Natural killer cell (primary cell): Measurements from ENCODE around the gene COA3. TPM values are rescaled to one million over a fixed set of nuclear protein-coding genes. Genes with fewer than 3 reads are reported as not detected.

Experiments
- ATAC-seq, 3 donors: fragments of 150-1000 bp in 2 of 3; fragments of 200-7000 bp in 1 of 3; cut with Tn5 transposase; 1 replicate in 1 of 3; 2 replicates in 2 of 3; pipeline ENCODE4 v1.10.0; 2021; ENCODE audit warnings: mild to moderate bottlenecking in 2 of 3, moderate library complexity in 2 of 3
- DNase-seq, 2 donors: peaks; one replicate each; pipeline versions ENCODE4 v3.0.0 to v3.0.0-alpha.2; 2013 to 2021; ENCODE audit warnings: mixed read lengths in 1 of 2
- H3K27ac ChIP-seq: one replicate; pipeline ENCODE4 v1.5.1; 2013; ENCODE audit warnings: mild to moderate bottlenecking, low read length
- H3K27me3 ChIP-seq: one replicate; pipeline ENCODE4 v1.6.1; 2013; ENCODE audit warnings: low read length; ENCODE audit not compliant: control insufficient read depth, insufficient read depth
- H3K36me3 ChIP-seq: one replicate; pipeline ENCODE4 v1.6.1; 2013; ENCODE audit warnings: low read length; ENCODE audit not compliant: control insufficient read depth, insufficient read depth
- H3K4me1 ChIP-seq: one replicate; pipeline ENCODE4 v1.6.1; 2013; ENCODE audit warnings: low read length; ENCODE audit not compliant: control insufficient read depth, insufficient read depth
- H3K4me3 ChIP-seq: one replicate; pipeline ENCODE4 v1.5.1; 2013; ENCODE audit warnings: low read length
- H3K9me3 ChIP-seq: one replicate; pipeline ENCODE4 v1.6.1; 2013; ENCODE audit warnings: low read length; ENCODE audit not compliant: control insufficient read depth, insufficient read depth
- H3K27ac Mint-ChIP-seq, 2 donors: one replicate each; pipeline ENCODE4 v1.8.0; 2022; ENCODE audit warnings: mild to moderate bottlenecking in 2 of 2, mixed read lengths in 2 of 2, moderate library complexity in 1 of 2
- H3K27me3 Mint-ChIP-seq, 2 donors: one replicate each; pipeline ENCODE4 v1.8.0; 2022; ENCODE audit warnings: low read depth in 2 of 2, mixed read lengths in 2 of 2
- H3K36me3 Mint-ChIP-seq: one replicate; pipeline ENCODE4 v1.8.0; 2022; ENCODE audit warnings: mixed read lengths
- H3K4me1 Mint-ChIP-seq, 2 donors: one replicate each; pipeline ENCODE4 v1.8.0; 2022; ENCODE audit warnings: mixed read lengths in 2 of 2
- H3K4me3 Mint-ChIP-seq: one replicate; pipeline ENCODE4 v1.8.0; 2022; ENCODE audit warnings: mild to moderate bottlenecking, moderate library complexity, mixed read lengths
- H3K9me3 Mint-ChIP-seq, 2 donors: one replicate each; pipeline ENCODE4 v1.8.0; 2022; ENCODE audit warnings: mixed read lengths in 2 of 2
- WGBS: methylation state at CpG from one replicate; pipeline ENCODE4 v1.1.7; 2013; ENCODE audit warnings: missing lambda C conversion rate; ENCODE audit not compliant: insufficient coverage; 5-methylcytosine and 5-hydroxymethylcytosine counted together
- intact Hi-C: fragments of 100-400 bp; cut with micrococcal nuclease; formaldehyde crosslinking; loops from one replicate; pipeline ENCODE4 v1.14.2; 2022
- total RNA-seq, 4 donors: library from RNA; stranded (reverse); fragments of 120-200 nt in 1 of 4; gene quantifications; one replicate each; pipeline versions ENCODE4 v1.2.3 to v1.2.4, GENCODE V29; 2013 to 2022
- TF ChIP-seq, protein P1 (sequence below): fragments of 200-600 bp; IDR thresholded peaks from one replicate; pipeline ENCODE4 v1.8.0; 2022; ENCODE audit warnings: antibody characterized with exemption

Gene COA3
- total RNA-seq, 3 donors from 2014 or later (not counting 1 experiment from before 2014, with no cell fraction given) = 12.9 to 19.3 (median 13.1) TPM

- intact Hi-C loops = no loop called here
- Histone ChIP-seq H3K27me3 (peaks cover 28% of the 10 kb centered on the region), H3K9me3 (no peaks in the 10 kb centered on the region), H3K4me3 (no peak within 1 kb of the TSS), H3K27ac (no peak within 1 kb of the TSS), H3K4me1 (peaks cover 8% of the 10 kb centered on the region), H3K36me3 (peaks cover 31% of the 10 kb centered on the region)
- 16% methylated on average over 61 of the region's 65 CpGs for WGBS
- DNase-seq = no peak
- ATAC-seq = peak in 1 of 3 donors; percentile 44
- Mint-ChIP-seq H3K36me3 (no peaks in the 10 kb centered on the region), H3K27me3 (peaks cover 19 to 33% of the 10 kb centered on the region in 2 donors), H3K4me1 (peaks cover 0 to 18% of the 10 kb centered on the region in 2 donors), H3K4me3 (peak within 1 kb of the TSS; percentile 21), H3K9me3 (no peaks in the 10 kb centered on the region), H3K27ac (no peak within 1 kb of the TSS)
- TF ChIP-seq, protein P1, sequence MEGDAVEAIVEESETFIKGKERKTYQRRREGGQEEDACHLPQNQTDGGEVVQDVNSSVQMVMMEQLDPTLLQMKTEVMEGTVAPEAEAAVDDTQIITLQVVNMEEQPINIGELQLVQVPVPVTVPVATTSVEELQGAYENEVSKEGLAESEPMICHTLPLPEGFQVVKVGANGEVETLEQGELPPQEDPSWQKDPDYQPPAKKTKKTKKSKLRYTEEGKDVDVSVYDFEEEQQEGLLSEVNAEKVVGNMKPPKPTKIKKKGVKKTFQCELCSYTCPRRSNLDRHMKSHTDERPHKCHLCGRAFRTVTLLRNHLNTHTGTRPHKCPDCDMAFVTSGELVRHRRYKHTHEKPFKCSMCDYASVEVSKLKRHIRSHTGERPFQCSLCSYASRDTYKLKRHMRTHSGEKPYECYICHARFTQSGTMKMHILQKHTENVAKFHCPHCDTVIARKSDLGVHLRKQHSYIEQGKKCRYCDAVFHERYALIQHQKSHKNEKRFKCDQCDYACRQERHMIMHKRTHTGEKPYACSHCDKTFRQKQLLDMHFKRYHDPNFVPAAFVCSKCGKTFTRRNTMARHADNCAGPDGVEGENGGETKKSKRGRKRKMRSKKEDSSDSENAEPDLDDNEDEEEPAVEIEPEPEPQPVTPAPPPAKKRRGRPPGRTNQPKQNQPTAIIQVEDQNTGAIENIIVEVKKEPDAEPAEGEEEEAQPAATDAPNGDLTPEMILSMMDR = no peak
Measured at GRCh38 chr17:42779936-42780850, 18.3 kb downstream of the COA3 start, which contains the start of gene WNK4. Gene WNK4 (plus strand): TSS chr17:42780610. CDS start chr17:42780699, 89 bp downstream.

- Mint-ChIP-seq H3K9me3 (no peaks in the 10 kb centered on the region), H3K27ac (no peak overlapping the region), H3K36me3 (no peaks in the 10 kb centered on the region), H3K4me1 (peaks cover under 1 to 19% of the 10 kb centered on the region in 2 donors), H3K27me3 (peaks cover 19 to 33% of the 10 kb centered on the region in 2 donors), H3K4me3 (peak overlapping the region; percentile 21)
- TF ChIP-seq, protein P1 = no peak
- Histone ChIP-seq H3K4me1 (peaks cover 8% of the 10 kb centered on the region), H3K9me3 (no peaks in the 10 kb centered on the region), H3K4me3 (no peak overlapping the region), H3K36me3 (peaks cover 31% of the 10 kb centered on the region), H3K27ac (no peak overlapping the region), H3K27me3 (peaks cover 24% of the 10 kb centered on the region)
- intact Hi-C loops = no loop called here
- DNase-seq (no peak), ATAC-seq (no peak)
- 100% methylated on average over 1 of the region's 3 CpGs for WGBS
Measured at GRCh38 chr17:42779304-42779935, 19.1 kb downstream of the COA3 start.

DNA sequence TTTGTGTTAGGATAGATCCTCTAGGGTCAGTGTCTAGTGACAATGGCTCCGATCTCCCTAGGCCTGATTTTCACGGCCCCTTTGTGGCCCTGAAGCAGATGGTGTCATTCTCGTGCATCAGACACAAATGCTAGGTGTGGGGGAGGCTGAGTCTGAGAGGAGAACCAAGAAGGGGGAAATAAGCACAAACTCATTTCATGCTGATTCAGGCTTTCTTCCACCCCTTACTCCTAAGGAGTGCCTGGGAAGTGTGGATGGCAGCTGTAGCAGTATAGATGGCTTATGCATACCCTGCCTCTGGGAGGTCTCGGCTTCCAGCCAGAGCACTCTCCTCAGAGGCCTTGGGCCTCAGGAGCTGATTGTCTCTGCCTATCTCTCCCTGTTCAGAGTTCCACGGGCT lies 19.9 kb downstream of the COA3 start:
- Mint-ChIP-seq H3K4me1 (peaks cover 9 to 25% of the 10 kb centered on the region in 2 donors), H3K4me3 (no peak overlapping the region), H3K36me3 (no peaks in the 10 kb centered on the region), H3K9me3 (no peaks in the 10 kb centered on the region), H3K27me3 (peaks cover 10 to 28% of the 10 kb centered on the region in 2 donors), H3K27ac (no peak overlapping the region)
- ATAC-seq = no peak
- TF ChIP-seq, protein P1 = no peak
- Histone ChIP-seq H3K27ac (no peak overlapping the region), H3K27me3 (peaks cover 15% of the 10 kb centered on the region), H3K4me1 (peaks cover 14% of the 10 kb centered on the region), H3K9me3 (no peaks in the 10 kb centered on the region), H3K4me3 (no peak overlapping the region), H3K36me3 (peaks cover 31% of the 10 kb centered on the region)
- intact Hi-C loops = no loop called here
- WGBS = 97% methylated on average over 5 of the region's 5 CpGs
- DNase-seq = no peak
